OCI-LY7 (cell line): ENCODE data around the gene DLGAP1.

Source experiments
- EZH2phosphoT487 ChIP-seq: fragments of 200-600 bp; sonication (generic); IDR thresholded peaks from 2 replicates; pipeline ENCODE4 v1.6.1; 2018; ENCODE audit warnings: low read depth, borderline replicate concordance, mild to moderate bottlenecking, mixed run types, antibody characterized with exemption, low read length, moderate library complexity, mixed read lengths
- TF ChIP-seq, protein P1 (sequence below): fragments of 200-600 bp; sonication (generic); conservative IDR thresholded peaks from 2 replicates; pipeline ENCODE4 v1.5.1; 2014; ENCODE audit warnings: mild to moderate bottlenecking, antibody characterized with exemption, low read length, moderate library complexity, mixed read lengths

DNA sequence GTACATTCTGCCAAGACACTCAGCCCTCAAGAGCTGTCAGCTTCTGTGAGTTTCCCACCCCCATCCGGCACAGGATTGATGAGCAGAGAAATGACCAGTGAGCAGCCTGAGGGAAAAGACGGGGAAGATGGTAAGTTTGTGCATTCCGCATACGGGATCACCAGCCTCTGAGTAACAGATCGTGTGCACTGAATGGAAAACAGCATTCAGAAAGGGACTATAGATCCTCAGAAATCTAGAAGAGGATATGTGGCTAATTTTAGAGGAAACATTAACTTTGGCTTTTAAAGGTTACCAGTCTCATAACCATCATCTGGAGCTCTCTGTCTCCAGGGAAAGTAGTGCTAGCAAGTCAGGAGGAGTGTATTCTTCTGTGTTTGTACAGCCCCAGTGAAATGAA is 679.1 kb downstream of the DLGAP1 start:
- TF ChIP-seq, protein P1, sequence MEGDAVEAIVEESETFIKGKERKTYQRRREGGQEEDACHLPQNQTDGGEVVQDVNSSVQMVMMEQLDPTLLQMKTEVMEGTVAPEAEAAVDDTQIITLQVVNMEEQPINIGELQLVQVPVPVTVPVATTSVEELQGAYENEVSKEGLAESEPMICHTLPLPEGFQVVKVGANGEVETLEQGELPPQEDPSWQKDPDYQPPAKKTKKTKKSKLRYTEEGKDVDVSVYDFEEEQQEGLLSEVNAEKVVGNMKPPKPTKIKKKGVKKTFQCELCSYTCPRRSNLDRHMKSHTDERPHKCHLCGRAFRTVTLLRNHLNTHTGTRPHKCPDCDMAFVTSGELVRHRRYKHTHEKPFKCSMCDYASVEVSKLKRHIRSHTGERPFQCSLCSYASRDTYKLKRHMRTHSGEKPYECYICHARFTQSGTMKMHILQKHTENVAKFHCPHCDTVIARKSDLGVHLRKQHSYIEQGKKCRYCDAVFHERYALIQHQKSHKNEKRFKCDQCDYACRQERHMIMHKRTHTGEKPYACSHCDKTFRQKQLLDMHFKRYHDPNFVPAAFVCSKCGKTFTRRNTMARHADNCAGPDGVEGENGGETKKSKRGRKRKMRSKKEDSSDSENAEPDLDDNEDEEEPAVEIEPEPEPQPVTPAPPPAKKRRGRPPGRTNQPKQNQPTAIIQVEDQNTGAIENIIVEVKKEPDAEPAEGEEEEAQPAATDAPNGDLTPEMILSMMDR = no peak
- no peak for TF ChIP-seq EZH2phosphoT487
